NB4 (cell line): Measurements from ENCODE around the gene PYROXD2.

ENCODE experiments used
- MYC ChIP-seq: IDR thresholded peaks from 2 replicates; pipeline ENCODE4 v1.6.1; 2011; ENCODE audit warnings: low read depth, low read length
- POLR2A ChIP-seq: IDR thresholded peaks from 2 replicates; pipeline ENCODE4 v1.6.1; 2011; ENCODE audit warnings: mild to moderate bottlenecking; ENCODE audit not compliant: insufficient read length; ENCODE audit errors: extremely low read depth
- TF ChIP-seq, protein P1 (sequence below): IDR thresholded peaks from one replicate; pipeline ENCODE4 v1.5.1; 2012; ENCODE audit warnings: low read depth, low read length
- TF ChIP-seq, protein P2 (sequence below): IDR thresholded peaks from 2 replicates; pipeline ENCODE4 v1.6.1; 2011; ENCODE audit warnings: low read depth, low read length

DNA sequence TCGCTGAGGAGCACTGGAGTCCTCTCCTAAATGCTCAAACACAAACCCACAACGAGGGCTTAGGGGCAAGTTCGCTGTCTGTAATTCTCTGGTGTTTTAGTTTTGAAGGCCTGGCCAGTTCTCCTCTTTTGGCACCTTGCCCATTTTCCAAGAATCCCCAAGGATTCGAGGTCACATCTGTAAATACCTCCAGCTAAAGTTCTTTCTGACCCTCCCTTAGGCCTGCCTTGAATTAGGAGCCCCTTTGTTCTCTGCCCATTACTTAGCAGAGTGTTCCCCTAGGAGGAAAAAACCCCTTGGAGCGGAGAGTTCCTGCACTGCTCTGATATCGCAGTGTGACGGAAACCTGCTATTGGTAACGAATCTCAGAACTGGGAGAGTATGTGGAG is 743 bp upstream of the PYROXD2 start:
- TF ChIP-seq, protein P1, sequence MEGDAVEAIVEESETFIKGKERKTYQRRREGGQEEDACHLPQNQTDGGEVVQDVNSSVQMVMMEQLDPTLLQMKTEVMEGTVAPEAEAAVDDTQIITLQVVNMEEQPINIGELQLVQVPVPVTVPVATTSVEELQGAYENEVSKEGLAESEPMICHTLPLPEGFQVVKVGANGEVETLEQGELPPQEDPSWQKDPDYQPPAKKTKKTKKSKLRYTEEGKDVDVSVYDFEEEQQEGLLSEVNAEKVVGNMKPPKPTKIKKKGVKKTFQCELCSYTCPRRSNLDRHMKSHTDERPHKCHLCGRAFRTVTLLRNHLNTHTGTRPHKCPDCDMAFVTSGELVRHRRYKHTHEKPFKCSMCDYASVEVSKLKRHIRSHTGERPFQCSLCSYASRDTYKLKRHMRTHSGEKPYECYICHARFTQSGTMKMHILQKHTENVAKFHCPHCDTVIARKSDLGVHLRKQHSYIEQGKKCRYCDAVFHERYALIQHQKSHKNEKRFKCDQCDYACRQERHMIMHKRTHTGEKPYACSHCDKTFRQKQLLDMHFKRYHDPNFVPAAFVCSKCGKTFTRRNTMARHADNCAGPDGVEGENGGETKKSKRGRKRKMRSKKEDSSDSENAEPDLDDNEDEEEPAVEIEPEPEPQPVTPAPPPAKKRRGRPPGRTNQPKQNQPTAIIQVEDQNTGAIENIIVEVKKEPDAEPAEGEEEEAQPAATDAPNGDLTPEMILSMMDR: no peak
- TF ChIP-seq POLR2A (no peak), MYC (no peak)
- TF ChIP-seq, protein P2, sequence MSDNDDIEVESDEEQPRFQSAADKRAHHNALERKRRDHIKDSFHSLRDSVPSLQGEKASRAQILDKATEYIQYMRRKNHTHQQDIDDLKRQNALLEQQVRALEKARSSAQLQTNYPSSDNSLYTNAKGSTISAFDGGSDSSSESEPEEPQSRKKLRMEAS: no peak
